Neural cell (in vitro differentiated cells): ENCODE measurements around the gene NCLN. TPM values are rescaled to one million over a fixed set of nuclear protein-coding genes. Genes with fewer than 3 reads are reported as not detected.

Experiments used
- H2AFZ ChIP-seq: fragments of 200-600, 300-800 bp; sonication (generic), shearing (Covaris generic); 2 replicates; pipeline ENCODE4 v1.6.0; 2014; ENCODE audit warnings: low read depth, mild to moderate bottlenecking, antibody characterized with exemption, low read length, moderate library complexity
- H3F3A ChIP-seq: fragments of 200-600 bp; shearing (Covaris generic); 2 replicates; pipeline ENCODE4 v1.6.1; 2016; ENCODE audit warnings: mild to moderate bottlenecking, moderate library complexity, mixed read lengths, antibody characterized with exemption, low read length; ENCODE audit not compliant: insufficient read depth, poor library complexity, severe bottlenecking
- H3K27ac ChIP-seq: fragments of 200-600, 300-800 bp; sonication (generic), shearing (Covaris generic); 2 replicates; pipeline ENCODE4 v1.5.1; 2014; ENCODE audit warnings: mild to moderate bottlenecking, low read length, moderate library complexity
- H3K27me3 ChIP-seq: fragments of 300-800, 200-600 bp; sonication (generic), shearing (Covaris generic); 2 replicates; pipeline ENCODE4 v1.6.0; 2014; ENCODE audit warnings: mild to moderate bottlenecking, low read depth, low read length, moderate library complexity; ENCODE audit not compliant: insufficient read depth
- H3K36me3 ChIP-seq: fragments of 300-800, 200-600 bp; sonication (generic), shearing (Covaris generic); 2 replicates; pipeline ENCODE4 v1.5.1; 2014; ENCODE audit warnings: mild to moderate bottlenecking, antibody characterized with exemption, low read length, moderate library complexity; ENCODE audit not compliant: insufficient read depth
- H3K4me2 ChIP-seq: fragments of 300-800, 200-600 bp; sonication (generic), shearing (Covaris generic); 2 replicates; pipeline ENCODE4 v1.6.0; 2014; ENCODE audit warnings: mild to moderate bottlenecking, low read length
- H3K4me3 ChIP-seq: fragments of 300-800, 200-600 bp; sonication (generic), shearing (Covaris generic); 2 replicates; pipeline ENCODE4 v1.5.1; 2014; ENCODE audit warnings: mild to moderate bottlenecking, low read length, moderate library complexity
- H3K79me2 ChIP-seq: fragments of 200-600 bp; shearing (Covaris generic); replicated peaks from 2 replicates; pipeline ENCODE4 v1.6.0; 2014; ENCODE audit warnings: mild to moderate bottlenecking, low read length, moderate library complexity; ENCODE audit not compliant: insufficient read depth
- H3K9ac ChIP-seq: fragments of 300-800, 200-600 bp; sonication (generic), shearing (Covaris generic); 2 replicates; pipeline ENCODE4 v1.6.1; 2016; ENCODE audit warnings: mild to moderate bottlenecking, low read length, mixed read lengths
- H3K9me2 ChIP-seq: fragments of 200-600 bp; shearing (Covaris generic); 2 replicates; pipeline ENCODE4 v1.6.1; 2016; ENCODE audit warnings: mild to moderate bottlenecking, low read length, mixed read lengths; ENCODE audit not compliant: insufficient read depth
- H3K9me3 ChIP-seq: fragments of 200-600, 300-800 bp; sonication (generic), shearing (Covaris generic); 2 replicates; pipeline ENCODE4 v1.6.1; 2016; ENCODE audit warnings: mild to moderate bottlenecking, mixed run types, low read length, moderate library complexity, mixed read lengths
- H4K20me1 ChIP-seq: fragments of 200-600 bp; shearing (Covaris generic); 2 replicates; pipeline ENCODE4 v1.6.1; 2016; ENCODE audit warnings: mild to moderate bottlenecking, mixed run types; ENCODE audit not compliant: insufficient read depth
- CTCF ChIP-seq: fragments of 450-650 bp; IDR thresholded peaks from 2 replicates; pipeline ENCODE4 v1.5.1; 2014; ENCODE audit warnings: antibody characterized with exemption, mild to moderate bottlenecking, moderate library complexity; ENCODE audit not compliant: poor library complexity, severe bottlenecking
- EP300 ChIP-seq: fragments of 450-650 bp; conservative IDR thresholded peaks from 2 replicates; pipeline ENCODE4 v1.6.1; 2014; ENCODE audit warnings: antibody characterized with exemption, mild to moderate bottlenecking, moderate library complexity; ENCODE audit not compliant: poor library complexity, severe bottlenecking
- EZH2 ChIP-seq: fragments of 200-600, 300-800 bp; shearing (Covaris generic), sonication (generic); IDR thresholded peaks from 2 replicates; pipeline ENCODE4 v1.6.1; 2014; ENCODE audit warnings: antibody characterized with exemption, low read length, borderline replicate concordance, mild to moderate bottlenecking; ENCODE audit not compliant: insufficient read depth, poor library complexity, severe bottlenecking
- MXI1 ChIP-seq: fragments of 450-650 bp; conservative IDR thresholded peaks from 2 replicates; pipeline ENCODE4 v1.6.1; 2014; ENCODE audit warnings: antibody characterized with exemption, mild to moderate bottlenecking; ENCODE audit not compliant: poor library complexity, severe bottlenecking
- POLR2AphosphoS5 ChIP-seq: IDR thresholded peaks from 2 replicates; pipeline ENCODE4 v1.6.1; 2012
- RAD21 ChIP-seq: fragments of 450-650 bp; conservative IDR thresholded peaks from 2 replicates; pipeline ENCODE4 v1.6.1; 2014; ENCODE audit warnings: antibody characterized with exemption, mild to moderate bottlenecking, moderate library complexity
- REST ChIP-seq: IDR thresholded peaks from 2 replicates; pipeline ENCODE4 v1.6.1; 2012; ENCODE audit warnings: borderline replicate concordance
- SMC3 ChIP-seq: fragments of 450-650 bp; conservative IDR thresholded peaks from 2 replicates; pipeline ENCODE4 v1.6.1; 2014; ENCODE audit warnings: antibody characterized with exemption, mild to moderate bottlenecking, moderate library complexity; ENCODE audit not compliant: poor library complexity
- TAF1 ChIP-seq: IDR thresholded peaks from 2 replicates; pipeline ENCODE4 v1.6.1; 2012; ENCODE audit warnings: low read depth
- polyA plus RNA-seq: library from polyadenylated mRNA; depleted of rRNA; stranded (reverse); fragments of >200 nt; gene quantifications from 2 replicates; pipeline ENCODE4 v1.2.3, GENCODE V29; 2014

Gene NCLN
- polyA plus RNA-seq, 1 donor from 2014 or later = 23.5 TPM

- H3K79me2 ChIP-seq = no peaks in the 10 kb centered on the region
- H3K27me3 ChIP-seq = no peaks in the 10 kb centered on the region
- no peak overlapping the region for H3K4me2 ChIP-seq
- H3K36me3 ChIP-seq = no peaks in the 10 kb centered on the region
- no peak overlapping the region for H3K9ac ChIP-seq
- no peaks in the 10 kb centered on the region for H3K9me2 ChIP-seq
- no peaks in the 10 kb centered on the region for H3F3A ChIP-seq
- H2AFZ ChIP-seq = no peak overlapping the region
- H3K4me3 ChIP-seq = no peak overlapping the region
- no peaks in the 10 kb centered on the region for H3K9me3 ChIP-seq
- H4K20me1 ChIP-seq = no peaks in the 10 kb centered on the region
- TF ChIP-seq REST (no peak), POLR2AphosphoS5 (no peak), MXI1 (no peak), TAF1 (no peak), SMC3 (no peak), RAD21 (no peak), EP300 (no peak), EZH2 (no peak), CTCF (no peak)
- no peak overlapping the region for H3K27ac ChIP-seq
Observed at GRCh38 chr19:3206216-3206953, 20.7 kb downstream of the NCLN start.

- Histone ChIP-seq H3K27me3 (no peaks in the 10 kb centered on the region), H3K79me2 (no peaks in the 10 kb centered on the region), H3K9me2 (no peaks in the 10 kb centered on the region), H3K4me3 (no peak overlapping the region), H4K20me1 (no peaks in the 10 kb centered on the region), H3K9me3 (no peaks in the 10 kb centered on the region), H3K9ac (no peak overlapping the region), H3F3A (no peaks in the 10 kb centered on the region), H3K27ac (no peak overlapping the region), H2AFZ (no peak overlapping the region), H3K4me2 (no peak overlapping the region), H3K36me3 (no peaks in the 10 kb centered on the region)
- no peak for TF ChIP-seq REST
- TF ChIP-seq RAD21 = no peak
- no peak for TF ChIP-seq SMC3
- TF ChIP-seq CTCF = no peak
- no peak for TF ChIP-seq POLR2AphosphoS5
- TF ChIP-seq MXI1 = no peak
Observed at GRCh38 chr19:3207461-3208242, 21.9 kb downstream of the NCLN start.
